Cardiac fibroblast (primary cell): ENCODE results near the gene MAPK10.

Source experiments
- DNase-seq, 2 donors: peaks; one replicate each; pipeline versions ENCODE4 v3.0.0 to v3.0.0-alpha.2; 2010; ENCODE audit warnings: low read depth in 2 of 2
- H3K4me3 ChIP-seq, 2 donors: replicated peaks in 1 of 2; 1 replicate in 1 of 2; 2 replicates in 1 of 2; pipeline ENCODE4 v1.5.1; 2011; ENCODE audit warnings: low read depth in 2 of 2, low read length in 2 of 2, mild to moderate bottlenecking in 2 of 2, moderate library complexity in 1 of 2
- CTCF ChIP-seq: IDR thresholded peaks from one replicate; pipeline ENCODE4 v1.5.1; 2011; ENCODE audit warnings: low read depth, mild to moderate bottlenecking, low read length, inconsistent platforms

Gene MAPK10

GRCh38 chr4:86160426-86160825 lies 199.4 kb downstream of the MAPK10 start:
- TF ChIP-seq CTCF: no peak
- peak; percentile 4 to 14 for DNase-seq
- H3K4me3 ChIP-seq: no peak overlapping the region

- DNase-seq: no peak
- H3K4me3 ChIP-seq: no peak overlapping the region
- TF ChIP-seq CTCF: no peak
These were observed 200.6 kb downstream of the MAPK10 start for GRCh38 chr4:86159216-86159615.

- TF ChIP-seq CTCF: no peak
- DNase-seq: no peak
- no peak overlapping the region for H3K4me3 ChIP-seq
These were observed 203.3 kb downstream of the MAPK10 start for GRCh38 chr4:86156531-86156930.

- no peak for DNase-seq
- no peak for TF ChIP-seq CTCF
- H3K4me3 ChIP-seq: no peak overlapping the region
These were observed 204.1 kb downstream of the MAPK10 start for GRCh38 chr4:86155766-86156165.

GRCh38 chr4:86152454-86152853 lies 207.4 kb downstream of the MAPK10 start:
- no peak overlapping the region for H3K4me3 ChIP-seq
- no peak for DNase-seq
- TF ChIP-seq CTCF: no peak

- no peak overlapping the region for H3K4me3 ChIP-seq
- TF ChIP-seq CTCF: no peak
- no peak for DNase-seq
These were observed 208.7 kb downstream of the MAPK10 start for GRCh38 chr4:86151196-86151595.

- DNase-seq: no peak
- H3K4me3 ChIP-seq: no peak overlapping the region
- no peak for TF ChIP-seq CTCF
These were observed 218.7 kb downstream of the MAPK10 start for GRCh38 chr4:86141161-86141560.
